Esophagus (tissue), 2 donors: ENCODE measurements around the gene FAM168B. TPM values are rescaled to one million over a fixed set of nuclear protein-coding genes. Genes with fewer than 3 reads are reported as not detected.
"Not testable (repeated sequence)": the region's sequence is repeated elsewhere in the genome, so short reads cannot be mapped to it uniquely, and the experiment has no call there.

ENCODE experiments used
- H3K27ac ChIP-seq, 2 donors: one replicate each; pipeline ENCODE4 v1.5.1; 2013; ENCODE audit warnings: low read depth in 2 of 2, mild to moderate bottlenecking in 2 of 2, inconsistent platforms in 1 of 2, low read length in 1 of 2, moderate library complexity in 1 of 2
- H3K27me3 ChIP-seq, 2 donors: one replicate each; pipeline ENCODE4 v1.6.1; 2013; ENCODE audit warnings: low read length in 2 of 2, control low read depth in 1 of 2, mild to moderate bottlenecking in 1 of 2; ENCODE audit not compliant: insufficient read depth in 2 of 2, control insufficient read depth in 1 of 2
- H3K36me3 ChIP-seq, 2 donors: one replicate each; pipeline ENCODE4 v1.6.1; 2013; ENCODE audit warnings: low read length in 1 of 2; ENCODE audit not compliant: control insufficient read depth in 2 of 2, insufficient read depth in 2 of 2
- H3K4me1 ChIP-seq, 2 donors: one replicate each; pipeline ENCODE4 v1.6.1; 2013; ENCODE audit warnings: low read length in 1 of 2; ENCODE audit not compliant: control insufficient read depth in 2 of 2, insufficient read depth in 2 of 2
- H3K4me3 ChIP-seq, 2 donors: one replicate each; pipeline ENCODE4 v1.5.1; 2013; ENCODE audit warnings: low read length in 2 of 2, mild to moderate bottlenecking in 2 of 2, low read depth in 1 of 2, moderate library complexity in 1 of 2
- H3K9me3 ChIP-seq, 2 donors: one replicate each; pipeline ENCODE4 v1.6.1; 2013; ENCODE audit warnings: mild to moderate bottlenecking in 2 of 2, low read depth in 1 of 2, low read length in 1 of 2, moderate library complexity in 1 of 2; ENCODE audit not compliant: control insufficient read depth in 2 of 2, insufficient read depth in 1 of 2
- WGBS, 2 donors: extraction: QIAGEN DNeasy Blood & Tissue Kit; methylation state at CpG; one replicate each; pipeline ENCODE4 v1.1.7; 2013; 5-methylcytosine and 5-hydroxymethylcytosine counted together
- polyA plus RNA-seq, 2 donors: library from polyadenylated mRNA; stranded (reverse); fragments of 200-250 nt; gene quantifications; one replicate each; pipeline ENCODE4 v1.2.3, GENCODE V29; 2013
- donor health status: healthy with polysubstance abuse.
- donor health status: Bipolar disorder and iron deficiency.

FAM168B gene
- polyA plus RNA-seq, 2 donors = 13.2 to 27.3 TPM

DNA sequence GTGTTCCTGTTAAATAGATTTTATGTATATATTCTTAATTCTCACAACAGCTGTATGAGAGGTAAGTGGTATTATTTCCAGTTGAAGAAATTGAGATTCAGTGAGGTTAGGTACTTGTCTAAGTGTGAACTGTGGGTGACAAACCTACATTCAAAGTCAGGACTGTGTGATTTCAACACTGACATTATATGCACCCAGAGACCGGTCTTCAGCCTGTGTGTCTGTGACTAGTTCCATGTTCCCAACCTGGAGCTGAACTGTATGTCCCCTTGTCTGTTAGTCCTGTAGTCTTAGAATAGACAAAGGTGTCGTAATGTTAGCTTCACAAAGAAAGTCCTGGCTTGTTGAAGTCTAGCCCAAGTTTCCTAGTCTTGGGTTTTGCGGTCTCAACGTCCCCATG is 29.2 kb upstream of the FAM168B start:
- 97% methylated on average over 4 of the region's 4 CpGs for WGBS, 2 donors
- Histone ChIP-seq H3K27me3 (no peaks in the 10 kb centered on the region), H3K36me3 (peaks cover 5 to 6% of the 10 kb centered on the region in 2 donors), H3K9me3 (no peaks in the 10 kb centered on the region), H3K4me3 (no peak overlapping the region), H3K27ac (no peak overlapping the region), H3K4me1 (peaks cover 0 to 3% of the 10 kb centered on the region in 2 donors)

GRCh38 chr2:131121464-131121863 is 28.2 kb upstream of the FAM168B start:
- H3K36me3 ChIP-seq = peaks cover 0 to 5% of the 10 kb centered on the region in 2 donors
- peaks cover 0 to 3% of the 10 kb centered on the region in 2 donors for H3K4me1 ChIP-seq
- H3K27ac ChIP-seq = no peak overlapping the region
- H3K4me3 ChIP-seq = no peak overlapping the region
- WGBS, 2 donors = 96 to 97% methylated on average over 4 of the region's 4 CpGs
- H3K27me3 ChIP-seq = no peaks in the 10 kb centered on the region
- no peaks in the 10 kb centered on the region for H3K9me3 ChIP-seq

DNA sequence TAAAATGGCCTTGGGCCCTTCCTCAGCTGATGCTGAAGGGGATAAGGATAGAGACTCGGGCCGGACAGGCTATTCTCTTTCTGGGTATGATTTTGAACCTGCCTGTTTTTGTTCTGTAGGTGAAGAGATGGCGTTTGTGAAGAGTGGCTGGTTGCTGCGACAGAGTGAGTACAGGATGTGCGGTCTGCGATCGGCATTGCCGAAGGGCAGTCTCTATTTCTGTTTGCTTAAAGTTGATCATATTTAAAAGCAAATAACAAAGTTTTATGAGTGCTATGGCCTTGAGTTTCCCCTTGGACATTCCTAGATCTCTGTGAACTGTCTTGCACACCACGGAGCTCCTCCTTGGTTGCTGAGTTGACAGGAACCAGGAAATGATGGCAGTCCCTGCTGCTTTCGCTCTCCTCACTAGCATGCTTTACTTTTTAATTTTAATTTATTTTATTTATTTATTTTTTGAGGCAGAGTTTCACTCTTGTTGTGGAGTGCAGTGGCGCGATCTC is 27.6 kb upstream of the FAM168B start:
- 87 to 96% methylated on average over 12 of the region's 12 CpGs for WGBS, 2 donors
- Histone ChIP-seq H3K4me3 (no peak overlapping the region), H3K9me3 (no peaks in the 10 kb centered on the region), H3K27me3 (no peaks in the 10 kb centered on the region), H3K4me1 (peaks cover 0 to 1% of the 10 kb centered on the region in 2 donors), H3K36me3 (peaks cover 0 to 2% of the 10 kb centered on the region in 2 donors), H3K27ac (no peak overlapping the region)

DNA sequence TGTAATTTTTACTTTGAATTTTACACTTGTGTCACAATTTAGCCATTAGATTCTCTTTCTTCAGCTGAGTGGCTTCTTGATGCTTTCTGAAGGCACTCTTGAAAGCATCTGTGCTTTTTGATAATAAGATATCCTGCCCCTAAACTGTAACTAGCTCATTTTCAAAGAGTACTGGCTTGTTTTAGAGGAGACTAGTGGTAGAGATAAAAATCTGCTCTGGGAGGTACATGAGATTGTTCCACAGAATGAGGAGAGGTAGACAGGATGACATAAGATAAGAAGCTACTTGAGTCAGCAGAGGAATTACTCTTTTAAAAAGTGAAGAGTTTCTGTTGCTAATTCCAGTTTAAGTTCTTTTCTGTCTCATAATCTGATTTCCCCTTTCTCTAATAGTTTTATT is 22.5 kb upstream of the FAM168B start:
- no peaks in the 10 kb centered on the region for H3K27me3 ChIP-seq
- H3K4me3 ChIP-seq = no peak overlapping the region
- no peak overlapping the region for H3K27ac ChIP-seq
- H3K9me3 ChIP-seq = no peaks in the 10 kb centered on the region
- no peaks in the 10 kb centered on the region for H3K4me1 ChIP-seq
- H3K36me3 ChIP-seq = no peaks in the 10 kb centered on the region

DNA sequence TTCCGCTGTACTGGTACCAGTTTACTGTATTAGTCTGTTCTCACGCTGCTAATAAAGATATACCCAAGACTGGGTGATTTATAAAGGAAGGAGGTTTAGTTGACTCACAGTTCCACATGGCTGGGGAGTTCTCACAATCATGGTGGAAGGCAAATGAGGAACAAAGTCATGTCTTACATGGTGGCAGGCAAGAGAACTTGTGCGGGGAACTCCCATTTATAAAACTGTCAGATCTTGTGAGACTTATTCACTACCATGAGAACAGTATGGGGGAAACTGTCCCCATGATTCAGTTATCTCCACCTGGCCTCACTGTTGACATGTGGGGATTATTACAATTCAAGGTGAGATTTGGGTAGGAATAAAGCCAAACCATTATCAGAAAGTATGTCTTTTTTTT is 21.7 kb upstream of the FAM168B start:
- H3K4me1 ChIP-seq, H3K27me3 ChIP-seq, H3K36me3 ChIP-seq, H3K27ac ChIP-seq, H3K9me3 ChIP-seq, H3K4me3 ChIP-seq: not testable (repeated sequence)
- 94 to 99% methylated on average over 3 of the region's 3 CpGs for WGBS, 2 donors

GRCh38 chr2:131113566-131114227 is 20.4 kb upstream of the FAM168B start:
- no peaks in the 10 kb centered on the region for H3K36me3 ChIP-seq
- no peak overlapping the region for H3K4me3 ChIP-seq
- no peak overlapping the region for H3K27ac ChIP-seq
- 92 to 93% methylated on average over 7 of the region's 7 CpGs for WGBS, 2 donors
- H3K27me3 ChIP-seq = no peaks in the 10 kb centered on the region
- no peaks in the 10 kb centered on the region for H3K4me1 ChIP-seq
- H3K9me3 ChIP-seq = no peaks in the 10 kb centered on the region

GRCh38 chr2:131112529-131112928 is 19.3 kb upstream of the FAM168B start:
- Histone ChIP-seq H3K27ac (no peak overlapping the region), H3K4me1 (no peaks in the 10 kb centered on the region), H3K4me3 (no peak overlapping the region), H3K9me3 (no peaks in the 10 kb centered on the region), H3K27me3 (no peaks in the 10 kb centered on the region), H3K36me3 (no peaks in the 10 kb centered on the region)
- 61 to 70% methylated on average over 2 of the region's 2 CpGs for WGBS, 2 donors

DNA sequence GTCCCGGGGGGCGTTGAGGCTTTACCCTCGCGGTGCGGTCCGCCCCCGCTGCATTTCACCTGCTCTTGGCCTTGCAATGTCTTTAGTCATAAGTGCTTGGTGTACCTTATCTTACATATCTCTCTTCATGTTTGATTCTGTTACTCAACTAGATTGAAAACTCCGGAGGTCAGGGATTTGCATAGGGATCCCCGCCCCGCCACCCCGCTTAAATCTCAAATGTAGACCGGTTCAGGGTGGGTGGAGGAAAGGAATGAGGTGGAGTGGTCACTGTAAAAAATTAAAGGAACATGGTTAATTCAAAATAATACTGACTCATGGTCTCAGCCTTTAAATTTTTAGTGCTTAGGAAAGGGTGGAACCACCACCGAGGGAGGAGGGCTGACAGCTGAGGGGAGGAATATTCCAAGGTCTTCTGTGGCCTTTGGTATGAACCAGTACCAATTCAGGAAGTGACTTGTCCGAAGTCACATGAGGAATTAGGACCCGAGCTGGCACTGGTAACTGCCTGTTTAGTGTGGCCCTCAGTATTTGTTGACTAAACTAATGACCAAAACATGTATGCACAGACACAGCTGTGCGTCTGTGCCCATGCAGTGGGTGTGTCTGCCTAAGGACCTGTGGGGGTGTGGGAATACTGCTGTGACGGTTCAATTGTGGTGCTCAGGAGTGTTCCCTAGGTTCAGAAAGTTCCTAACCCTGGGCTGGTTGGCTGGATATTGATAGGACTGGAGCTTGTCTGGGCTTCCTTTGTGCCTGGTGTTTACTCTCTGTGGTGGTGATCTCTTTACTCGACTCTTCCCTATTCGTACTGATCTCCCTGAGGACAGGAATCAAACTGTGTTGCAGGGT is 12.9 kb upstream of the FAM168B start:
- Histone ChIP-seq H3K4me1 (peaks cover 0 to 4% of the 10 kb centered on the region in 2 donors), H3K9me3 (no peaks in the 10 kb centered on the region), H3K27me3 (no peaks in the 10 kb centered on the region), H3K36me3 (no peaks in the 10 kb centered on the region), H3K4me3 (peak overlapping the region; percentile 93 to 97), H3K27ac (peak overlapping the region; percentile 96 to 98)
- 2 to 3% methylated on average over 19 of the region's 19 CpGs for WGBS, 2 donors

- Histone ChIP-seq H3K4me3 (peak within 1 kb of the TSS; percentile 93 to 97), H3K9me3 (no peaks in the 10 kb centered on the region), H3K27me3 (no peaks in the 10 kb centered on the region), H3K4me1 (peaks cover 0 to 4% of the 10 kb centered on the region in 2 donors), H3K27ac (peak within 1 kb of the TSS; percentile 96 to 98), H3K36me3 (no peaks in the 10 kb centered on the region)
- WGBS, 2 donors = 0 to 1% methylated on average over 63 to 66 of the region's 66 CpGs
Measured at GRCh38 chr2:131105156-131105949, 12.1 kb upstream of the FAM168B start, which contains the start of gene PLEKHB2. PLEKHB2 (plus strand) TSS chr2:131105336; CDS start chr2:131120942, 15,606 bp downstream.
